ENCODE results near the gene TEX2. TPM values are rescaled to one million over a fixed set of nuclear protein-coding genes. Genes with fewer than 3 reads are reported as not detected.

The TEX2 gene
- total and polyA plus RNA-seq, 2 experiments from 2014 or later, result 7.5 to 17.7 TPM

DNA sequence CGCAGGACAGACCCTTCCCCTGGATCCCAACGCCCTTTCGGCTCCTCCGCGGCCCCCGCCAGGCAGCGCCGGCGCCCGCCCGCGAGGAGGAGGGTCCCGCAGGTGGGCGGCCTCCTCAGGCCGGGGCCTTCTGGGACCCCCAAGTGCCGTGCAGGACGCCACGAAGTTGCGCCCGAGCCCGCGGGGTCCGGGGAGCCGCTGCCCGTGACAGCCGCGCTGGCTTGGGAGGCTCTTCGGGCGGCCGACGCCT lies 133.6 kb downstream of the TEX2 start (continued):
- TF ChIP-seq ZNF462 (CRISPR knock-in tag; IDR thresholded peaks at IDR 0.05) (no peak), EZH2 (IDR thresholded peaks at IDR 0.05; ENCODE audit: low read depth, unreplicated experiment) (no peak), EZH2phosphoT487 (IDR thresholded peaks at IDR 0.05; ENCODE audit: unreplicated experiment) (no peak)
- TF ChIP-seq, protein P1, sequence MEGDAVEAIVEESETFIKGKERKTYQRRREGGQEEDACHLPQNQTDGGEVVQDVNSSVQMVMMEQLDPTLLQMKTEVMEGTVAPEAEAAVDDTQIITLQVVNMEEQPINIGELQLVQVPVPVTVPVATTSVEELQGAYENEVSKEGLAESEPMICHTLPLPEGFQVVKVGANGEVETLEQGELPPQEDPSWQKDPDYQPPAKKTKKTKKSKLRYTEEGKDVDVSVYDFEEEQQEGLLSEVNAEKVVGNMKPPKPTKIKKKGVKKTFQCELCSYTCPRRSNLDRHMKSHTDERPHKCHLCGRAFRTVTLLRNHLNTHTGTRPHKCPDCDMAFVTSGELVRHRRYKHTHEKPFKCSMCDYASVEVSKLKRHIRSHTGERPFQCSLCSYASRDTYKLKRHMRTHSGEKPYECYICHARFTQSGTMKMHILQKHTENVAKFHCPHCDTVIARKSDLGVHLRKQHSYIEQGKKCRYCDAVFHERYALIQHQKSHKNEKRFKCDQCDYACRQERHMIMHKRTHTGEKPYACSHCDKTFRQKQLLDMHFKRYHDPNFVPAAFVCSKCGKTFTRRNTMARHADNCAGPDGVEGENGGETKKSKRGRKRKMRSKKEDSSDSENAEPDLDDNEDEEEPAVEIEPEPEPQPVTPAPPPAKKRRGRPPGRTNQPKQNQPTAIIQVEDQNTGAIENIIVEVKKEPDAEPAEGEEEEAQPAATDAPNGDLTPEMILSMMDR (conservative IDR thresholded peaks at IDR 0.05; ENCODE audit: low read depth in 2 of 2), result no peak

DNA sequence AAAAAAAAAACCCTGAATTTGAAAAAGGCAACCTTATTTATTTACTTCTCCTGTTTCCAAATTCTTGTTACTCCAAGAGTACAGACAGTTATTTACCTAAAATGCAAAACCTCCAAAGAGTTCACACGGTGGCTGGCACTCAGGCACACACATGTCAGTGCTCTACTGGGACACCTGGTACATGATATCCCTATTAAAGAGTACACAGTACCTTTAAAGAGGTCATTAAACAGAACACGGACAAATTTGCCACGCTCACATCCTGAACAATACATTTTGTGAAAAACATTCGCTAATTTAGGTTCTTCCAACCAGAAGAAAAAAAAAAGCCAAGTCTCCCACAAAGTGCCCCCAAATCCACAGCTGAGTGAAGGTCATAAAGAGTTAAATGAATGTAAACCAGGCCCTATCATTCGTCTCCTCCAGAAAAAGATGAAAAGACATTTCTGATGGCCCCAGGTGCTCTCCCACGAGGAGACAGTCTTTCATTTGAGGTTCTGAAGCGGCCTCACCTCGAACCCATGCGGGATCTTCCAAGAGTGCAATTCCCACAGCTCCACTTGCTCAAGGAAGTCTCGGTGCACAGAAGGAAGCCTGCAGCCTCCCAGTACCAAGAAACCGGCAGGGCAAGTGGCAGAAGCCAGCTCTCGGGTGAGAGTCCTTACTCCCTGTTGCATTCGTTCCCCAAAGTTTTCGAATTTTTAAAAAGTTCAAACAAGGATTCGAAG lies 134.1 kb downstream of the TEX2 start:
- no peak overlapping the region for H3K27ac ChIP-seq (ENCODE audit: low read depth)
- TF ChIP-seq JUNB (IDR thresholded peaks at IDR 0.05; ENCODE audit: unreplicated experiment) (no peak), REST (IDR thresholded peaks at IDR 0.05; ENCODE audit: unreplicated experiment) (no peak)
- H3K4me1 Mint-ChIP-seq, result peaks cover 9% of the 10 kb centered on the region

More for the DNA sequence above, 134.1 kb downstream of the TEX2 start:
- Histone ChIP-seq H3K4me3 (peak overlapping the region; percentile 84), H3K9me2 (ENCODE audit: insufficient read depth) (no peaks in the 10 kb centered on the region), H3K4me2 (peak overlapping the region; percentile 91), H4K20me1 (replicated peaks; ENCODE audit: insufficient read depth) (peaks cover 8% of the 10 kb centered on the region; the same call in 1 of the 2 replicates), H3K27me3 (ENCODE audit: insufficient read depth) (peaks cover 30% of the 10 kb centered on the region), H3K4me1 (ENCODE audit: insufficient read depth) (peaks cover 16% of the 10 kb centered on the region), H3K79me2 (replicated peaks; ENCODE audit: insufficient read depth) (peaks cover 8% of the 10 kb centered on the region; the same call in 1 of the 2 replicates), H3K36me3 (ENCODE audit: insufficient read depth) (no peaks in the 10 kb centered on the region), H3F3A (replicated peaks; ENCODE audit: low read depth) (peaks cover 4% of the 10 kb centered on the region; the same call in 1 of the 2 replicates), H2AFZ (peak overlapping the region; percentile 1; the same call in 1 of the 2 replicates)
- Mint-ChIP-seq H3K27ac (no peak overlapping the region), H3K27me3 (ENCODE audit: insufficient read depth, low read depth, poor library complexity) (peaks cover 18% of the 10 kb centered on the region), H3K9me3 (no peaks in the 10 kb centered on the region), H3K36me3 (ENCODE audit: low read depth) (peaks cover 2% of the 10 kb centered on the region; the same call in 1 of the 3 replicates), H3K4me3 (peak overlapping the region; percentile 76)
- no peak for ATAC-seq
- DNase-seq (ENCODE audit: low spot score), result peak; percentile 41
